CD4-positive, alpha-beta T cell treated with Interleukin-6 at 100 ng/mL for 8 hours (primary cell): ENCODE measurements around the gene HDAC7.
"Not testable (repeated sequence)": the region's sequence is repeated elsewhere in the genome, so short reads cannot be mapped to it uniquely, and the experiment has no call there.

Experiments used
- DNase-seq: peaks from one replicate; pipeline ENCODE4 v3.0.0-alpha.2; 2020; ENCODE audit warnings: mixed read lengths, low spot score

Gene HDAC7

DNA sequence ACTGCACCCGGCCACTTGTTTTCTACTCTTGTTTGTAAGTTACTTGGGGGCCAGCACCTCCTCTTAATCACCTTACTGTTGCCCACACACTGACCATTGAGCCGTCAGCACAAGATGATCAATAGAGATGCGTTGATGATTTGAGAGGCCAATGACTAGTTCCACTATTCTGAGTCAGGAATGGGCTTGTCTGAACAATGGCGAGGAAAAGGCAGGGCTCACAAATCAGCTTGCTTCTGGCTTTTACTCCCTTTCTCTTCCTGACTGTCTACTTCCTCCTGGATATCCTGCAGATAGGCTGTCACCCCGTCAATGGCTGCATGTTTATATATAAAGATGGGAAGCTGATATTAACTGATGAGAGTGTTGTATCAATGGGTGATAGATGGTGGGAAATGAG is 29.1 kb upstream of the HDAC7 start:
- no peak for DNase-seq

DNA sequence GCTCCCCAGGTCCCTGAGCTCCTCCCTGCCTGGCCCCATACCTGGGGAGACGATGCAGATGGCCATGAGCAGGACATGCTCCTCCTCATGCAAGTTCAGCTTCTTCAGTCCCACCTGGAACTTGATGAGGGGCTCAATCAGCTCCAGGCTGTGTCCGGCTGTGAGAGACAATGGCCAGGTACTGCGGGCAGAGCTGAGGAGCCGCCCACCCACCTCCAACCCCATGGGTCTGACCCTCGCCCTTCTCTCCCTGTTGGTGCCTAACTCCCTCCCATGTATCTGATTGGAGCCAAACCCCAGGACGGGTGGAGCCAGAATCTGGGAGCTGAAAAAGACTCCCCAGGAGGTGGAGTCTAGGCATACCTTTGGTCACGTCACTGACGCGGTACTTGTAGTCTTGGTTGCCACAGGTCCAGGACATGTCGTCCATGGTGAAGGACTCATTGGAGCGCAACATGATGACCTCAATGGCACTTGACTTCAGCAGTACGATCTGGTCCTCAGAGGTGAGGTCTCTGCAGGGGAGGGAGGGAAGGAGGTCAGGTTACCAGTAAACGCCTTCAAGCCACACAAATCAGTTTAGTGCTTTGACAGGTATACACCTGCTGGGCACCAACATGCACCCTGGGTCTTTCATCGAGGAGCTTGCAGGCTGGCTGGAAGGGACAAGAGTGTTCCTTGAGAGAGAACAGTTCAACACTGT is 26.7 kb upstream of the HDAC7 start:
- DNase-seq, result no peak

DNA sequence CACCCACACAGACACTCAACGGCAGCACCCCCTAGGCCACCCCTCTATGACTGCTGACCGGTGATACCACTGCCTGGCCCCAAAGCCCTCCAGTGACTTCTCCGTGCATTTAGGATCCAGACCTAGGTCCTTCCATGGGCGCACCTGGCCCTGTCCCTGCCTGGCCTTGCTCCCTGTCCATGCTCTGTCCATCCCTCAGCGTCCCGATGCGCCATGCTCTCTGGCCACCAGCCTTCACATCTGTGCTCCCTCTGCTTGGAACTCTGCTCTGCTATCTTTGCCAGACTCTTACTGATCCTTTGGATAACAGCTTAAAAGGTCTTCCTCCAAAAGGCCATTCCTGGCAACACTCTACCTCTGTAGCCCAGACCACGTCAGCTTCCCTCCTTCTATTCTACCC is 25.4 kb upstream of the HDAC7 start:
- DNase-seq, result no peak

DNA sequence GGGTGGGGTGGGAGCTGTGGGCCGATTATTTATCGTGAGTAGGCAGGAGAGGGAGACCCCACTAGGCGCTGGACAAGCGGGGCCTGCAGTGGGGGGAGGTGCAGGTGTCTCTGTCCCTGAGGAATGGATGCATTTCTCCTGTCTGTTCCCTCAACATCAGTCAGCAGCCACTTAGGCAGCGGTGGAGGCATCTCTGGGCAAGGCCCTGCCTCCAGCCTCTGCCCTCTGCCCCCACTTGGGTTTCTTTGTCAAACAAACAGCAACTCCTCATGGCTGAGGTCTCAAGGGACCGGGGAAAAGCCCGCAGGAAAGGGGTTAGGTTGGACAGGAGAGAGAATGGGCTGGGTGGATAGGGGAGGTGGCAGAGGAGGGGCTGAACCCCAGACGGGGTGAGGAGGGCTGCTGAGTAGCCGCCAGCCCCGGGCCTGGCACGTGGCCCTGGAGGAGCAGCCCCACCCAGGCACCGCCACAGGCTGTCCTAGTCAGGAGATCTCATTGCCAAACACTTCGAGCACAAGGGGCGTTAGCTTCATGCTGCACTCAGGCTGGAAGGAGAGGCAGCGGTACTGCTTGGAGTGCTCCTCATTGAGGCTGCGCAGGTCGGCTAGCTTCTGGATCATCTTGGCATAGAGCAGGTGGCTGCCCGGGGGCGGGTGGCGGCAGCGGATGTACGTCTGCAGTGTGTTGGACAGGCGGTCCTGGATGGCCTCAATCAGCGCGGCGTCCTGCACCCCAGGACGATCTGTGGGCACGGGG is 24.7 kb upstream of the HDAC7 start:
- no peak for DNase-seq

GRCh38 chr12:47843226-47843980 is 23.7 kb upstream of the HDAC7 start:
- no peak for DNase-seq

- DNase-seq, result not testable (repeated sequence)
Measured at GRCh38 chr12:47842543-47842942, 22.8 kb upstream of the HDAC7 start.

DNA sequence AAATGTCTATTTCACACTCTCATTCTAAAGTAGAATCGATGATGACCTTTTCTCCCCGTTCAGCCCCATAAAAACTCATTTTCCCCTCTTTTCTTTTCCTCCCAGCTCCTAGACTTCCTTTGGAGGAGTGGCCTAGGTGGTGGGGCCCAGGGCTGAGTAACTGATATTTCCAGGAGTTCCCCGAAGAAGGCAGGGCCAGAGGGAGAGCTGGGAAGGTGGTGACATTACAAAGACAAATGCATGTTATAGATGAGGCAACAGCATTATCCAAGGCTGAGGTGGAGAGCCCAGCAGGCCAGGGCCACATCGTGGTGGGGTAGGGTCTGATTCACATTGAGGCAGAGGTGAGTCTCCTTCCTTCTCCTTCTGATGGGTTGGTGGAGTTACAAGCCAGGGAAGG is 22.2 kb upstream of the HDAC7 start:
- no peak for DNase-seq

- DNase-seq, result no peak
Measured at GRCh38 chr12:47841501-47841900, 21.8 kb upstream of the HDAC7 start.

DNA sequence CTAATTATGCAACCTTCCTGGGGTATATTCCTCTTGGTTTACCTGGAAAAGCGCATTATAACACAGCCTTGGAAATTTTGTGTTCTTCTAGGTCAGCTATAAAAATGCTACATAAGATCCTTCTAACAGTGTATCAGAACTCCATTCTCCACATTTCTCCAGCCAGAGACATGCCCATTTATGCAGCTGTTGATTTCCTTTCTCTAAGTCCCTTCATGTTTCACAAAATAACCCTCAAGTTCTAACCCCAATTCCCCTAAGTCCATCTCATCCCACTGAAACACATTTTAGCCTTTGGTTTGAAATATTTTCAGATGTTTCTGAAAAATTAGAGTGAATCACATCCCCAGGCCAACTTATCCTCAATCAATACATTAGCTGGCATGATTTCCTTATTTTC is 20.9 kb upstream of the HDAC7 start:
- no peak for DNase-seq

DNA sequence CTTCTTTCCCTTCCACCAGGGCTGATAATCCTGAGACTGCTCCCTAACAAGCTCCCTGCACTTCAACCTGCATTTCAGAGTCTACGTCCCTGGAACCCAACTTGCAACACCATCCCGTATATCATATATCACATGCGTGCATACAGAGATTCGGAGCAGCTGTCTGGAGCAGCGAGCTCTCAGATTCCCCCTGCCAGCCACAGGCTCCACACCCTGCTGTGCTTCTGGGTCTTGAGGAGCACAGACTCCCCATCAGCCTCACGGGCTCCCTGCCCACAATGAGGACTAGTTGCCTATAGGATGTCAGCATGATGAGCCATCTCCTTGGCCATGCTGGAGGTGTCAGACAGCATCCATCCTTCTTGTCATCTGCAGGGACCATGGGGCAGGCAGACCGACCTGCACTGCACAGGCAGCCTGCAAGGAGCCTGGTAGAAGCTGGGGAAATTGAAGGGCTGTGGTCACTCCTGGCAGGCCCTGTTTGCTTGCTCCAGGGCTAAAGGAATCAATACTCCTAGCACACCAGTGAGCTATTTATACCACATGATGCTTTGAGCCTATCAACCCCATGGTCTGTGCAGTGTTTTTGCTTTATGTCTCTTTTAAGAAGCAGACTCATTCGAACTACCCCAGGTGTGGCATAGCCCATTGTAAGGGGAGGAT is 19.6 kb upstream of the HDAC7 start:
- DNase-seq, result no peak

GRCh38 chr12:47838286-47838931 is 18.7 kb upstream of the HDAC7 start:
- DNase-seq, result peak; percentile 45

DNA sequence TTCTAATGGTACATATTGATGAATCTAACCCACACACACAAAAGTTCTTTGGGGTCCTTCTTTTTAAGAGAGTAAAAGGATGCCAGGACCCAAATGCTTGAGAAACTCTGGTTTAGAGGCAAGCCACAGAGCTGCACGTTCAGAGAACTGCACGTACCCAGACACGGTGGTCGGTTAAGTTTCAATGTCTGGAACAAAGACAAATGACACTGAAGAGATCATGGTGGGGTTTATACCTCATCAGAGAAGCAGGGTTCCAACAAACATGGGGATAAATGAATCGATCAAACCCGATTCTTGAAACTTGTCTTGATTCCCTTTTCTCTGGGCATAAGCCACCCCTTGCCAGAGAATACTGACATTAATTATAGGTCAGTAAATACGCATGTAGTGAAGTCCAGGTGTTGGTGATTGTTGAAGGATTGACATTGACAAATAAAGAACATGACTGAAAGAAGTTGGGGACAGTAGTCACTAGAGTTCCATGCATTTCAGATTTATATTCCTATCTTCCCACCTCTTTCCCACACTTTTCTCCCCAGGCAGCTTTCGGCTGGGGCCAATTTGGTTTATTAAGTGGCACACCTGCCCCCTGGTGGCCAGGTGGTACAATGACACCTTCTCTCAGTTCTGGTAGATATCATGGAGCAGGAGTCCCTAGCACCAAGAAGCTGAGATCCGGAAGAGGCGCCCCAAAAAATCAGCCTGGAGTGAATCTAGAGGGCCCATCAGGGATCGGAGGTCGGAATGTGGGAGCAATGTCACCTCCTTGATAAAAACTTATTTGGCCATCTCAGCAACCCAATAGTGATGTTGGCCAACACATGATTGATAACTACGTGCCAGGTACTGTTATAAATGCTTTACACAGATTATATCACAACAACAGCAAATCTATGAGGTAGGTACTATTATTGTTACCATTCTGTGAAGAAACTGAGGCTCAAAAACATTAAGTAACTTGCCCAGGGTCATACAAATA is 17.8 kb upstream of the HDAC7 start:
- DNase-seq, result peak; percentile 65

GRCh38 chr12:47835831-47836155 is 16.1 kb upstream of the HDAC7 start:
- no peak for DNase-seq

- no peak for DNase-seq
Measured at GRCh38 chr12:47835006-47835830, 15.5 kb upstream of the HDAC7 start.

- DNase-seq, result no peak
Measured at GRCh38 chr12:47834199-47834903, 14.6 kb upstream of the HDAC7 start.

- no peak for DNase-seq
Measured at GRCh38 chr12:47833591-47834012, 13.9 kb upstream of the HDAC7 start.

DNA sequence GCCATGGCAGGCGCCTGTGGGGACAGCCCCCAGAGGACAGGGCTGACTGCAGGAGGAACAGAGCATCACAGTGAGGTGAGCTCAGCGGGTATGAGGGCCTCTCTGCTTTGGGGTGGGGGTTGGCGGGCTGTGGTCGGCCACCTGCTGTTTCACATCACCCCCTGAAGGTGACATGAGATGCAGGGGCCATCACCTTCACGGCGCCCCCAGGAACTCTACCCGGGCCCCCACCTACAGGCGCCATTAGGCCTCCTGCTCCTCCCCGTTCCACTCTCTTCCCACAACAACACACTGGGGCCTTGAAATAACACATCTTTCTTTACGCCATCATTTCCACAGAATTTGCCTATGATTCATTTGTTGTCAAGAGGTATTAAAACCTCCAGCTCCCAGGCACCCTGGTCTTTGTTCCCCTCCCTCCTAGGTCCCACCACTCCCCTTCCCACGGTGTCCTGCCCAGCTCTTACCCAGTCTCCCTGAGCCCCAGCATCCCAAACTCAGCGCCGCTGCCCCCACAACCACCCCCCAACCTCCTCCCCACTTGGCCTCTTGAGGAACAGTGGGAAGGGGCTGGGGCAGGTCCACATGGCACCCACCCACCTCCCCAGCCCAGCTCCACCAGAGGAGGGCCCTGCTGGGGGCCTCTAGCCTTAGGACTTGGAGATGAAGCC is 12.7 kb upstream of the HDAC7 start:
- DNase-seq, result no peak

DNA sequence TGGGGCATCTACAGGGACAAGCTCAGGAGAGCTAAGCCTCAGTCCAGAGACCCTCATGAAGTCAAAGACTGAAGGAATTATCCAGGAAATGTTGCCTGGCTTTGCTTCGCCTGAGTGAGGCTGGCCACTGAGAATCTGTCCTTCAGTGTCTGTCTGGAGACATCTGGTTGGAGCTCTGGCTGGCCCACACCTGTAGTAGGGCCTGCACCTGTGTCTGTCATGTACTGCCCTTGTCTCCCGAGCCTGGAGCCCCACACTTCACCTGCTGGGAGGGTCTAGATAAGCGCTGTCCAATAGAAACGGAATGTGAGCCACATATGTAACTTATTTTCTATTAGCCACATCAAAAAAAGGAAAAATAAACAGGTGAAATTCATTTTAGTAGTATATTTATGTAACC is 9.9 kb upstream of the HDAC7 start:
- DNase-seq, result no peak
